A204.1 (cell line): ENCODE results near the gene MAP1LC3B2.

Source experiments
- FAIRE-seq: peaks from 2 replicates; lab custom pipeline; 2012; peaks lifted over from hg19 to GRCh38; lab: Jason Lieb, UNC

The MAP1LC3B2 gene

GRCh38 chr12:116595672-116596071 lies 36.5 kb downstream of the MAP1LC3B2 start:
- no peak for FAIRE-seq

GRCh38 chr12:116597886-116598285 lies 38.7 kb downstream of the MAP1LC3B2 start:
- FAIRE-seq, result no peak

- no peak for FAIRE-seq
These were observed 39.4 kb downstream of the MAP1LC3B2 start for GRCh38 chr12:116598311-116599284.

GRCh38 chr12:116599285-116600136 lies 40.3 kb downstream of the MAP1LC3B2 start:
- no peak for FAIRE-seq

- no peak for FAIRE-seq
These were observed 42.1 kb downstream of the MAP1LC3B2 start for GRCh38 chr12:116600959-116601918.

GRCh38 chr12:116601933-116602810 lies 43.0 kb downstream of the MAP1LC3B2 start:
- FAIRE-seq, result no peak

GRCh38 chr12:116603546-116604177 lies 44.5 kb downstream of the MAP1LC3B2 start:
- FAIRE-seq, result no peak

GRCh38 chr12:116604178-116604895 lies 45.2 kb downstream of the MAP1LC3B2 start:
- no peak for FAIRE-seq

- FAIRE-seq, result no peak
These were observed 45.9 kb downstream of the MAP1LC3B2 start for GRCh38 chr12:116604951-116605641.

GRCh38 chr12:116606397-116606796 lies 47.2 kb downstream of the MAP1LC3B2 start:
- FAIRE-seq, result no peak

GRCh38 chr12:116607039-116607438 lies 47.9 kb downstream of the MAP1LC3B2 start:
- FAIRE-seq, result no peak

GRCh38 chr12:116609319-116610114 lies 50.3 kb downstream of the MAP1LC3B2 start:
- FAIRE-seq, result no peak

GRCh38 chr12:116610971-116611541 lies 51.9 kb downstream of the MAP1LC3B2 start:
- no peak for FAIRE-seq

- no peak for FAIRE-seq
These were observed 53.3 kb downstream of the MAP1LC3B2 start for GRCh38 chr12:116612436-116612835.

GRCh38 chr12:116613256-116613655 lies 54.1 kb downstream of the MAP1LC3B2 start:
- FAIRE-seq, result no peak

GRCh38 chr12:116614194-116614915 lies 55.2 kb downstream of the MAP1LC3B2 start:
- no peak for FAIRE-seq
